SIG-M5 (cell line): ENCODE data around the gene SLC5A12.

Source experiments
- DNase-seq: peaks from one replicate; lab custom pipeline; 2025; lab: John Stamatoyannopoulos, UW

SLC5A12 gene

GRCh38 chr11:26719998-26720397 is 1.9 kb downstream of the SLC5A12 start:
- no peak for DNase-seq

DNA sequence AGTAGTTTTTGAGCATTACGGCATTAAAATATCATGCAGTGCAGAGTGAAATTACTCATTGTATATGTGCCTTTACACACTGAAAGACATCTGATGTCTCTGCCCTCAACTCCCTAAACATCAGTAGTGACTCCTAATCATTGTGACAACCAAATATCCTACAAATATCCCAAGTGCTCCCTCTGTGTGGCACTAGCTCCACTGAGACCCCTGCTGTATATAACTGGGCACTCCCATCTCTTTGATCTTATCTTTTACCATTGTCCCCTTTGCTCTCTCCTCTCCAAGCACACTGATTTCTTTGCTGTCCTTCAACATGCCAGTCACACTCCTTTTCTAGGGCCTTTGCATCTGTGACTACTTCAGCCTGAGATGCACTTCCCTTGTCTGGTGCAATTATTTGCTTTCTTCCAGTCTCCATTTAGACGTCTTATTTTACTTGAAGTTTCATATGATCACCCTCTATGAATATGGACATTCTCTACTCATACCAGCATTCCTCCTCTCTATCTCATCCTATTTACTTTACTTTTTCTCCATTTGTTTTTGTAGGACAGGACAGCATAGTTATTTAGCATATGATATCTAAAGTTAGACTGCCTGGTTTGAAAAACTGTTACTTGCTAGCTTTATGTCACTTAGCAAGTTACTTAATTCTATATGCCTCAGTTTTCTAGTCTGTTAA is 2.4 kb downstream of the SLC5A12 start:
- DNase-seq = no peak

DNA sequence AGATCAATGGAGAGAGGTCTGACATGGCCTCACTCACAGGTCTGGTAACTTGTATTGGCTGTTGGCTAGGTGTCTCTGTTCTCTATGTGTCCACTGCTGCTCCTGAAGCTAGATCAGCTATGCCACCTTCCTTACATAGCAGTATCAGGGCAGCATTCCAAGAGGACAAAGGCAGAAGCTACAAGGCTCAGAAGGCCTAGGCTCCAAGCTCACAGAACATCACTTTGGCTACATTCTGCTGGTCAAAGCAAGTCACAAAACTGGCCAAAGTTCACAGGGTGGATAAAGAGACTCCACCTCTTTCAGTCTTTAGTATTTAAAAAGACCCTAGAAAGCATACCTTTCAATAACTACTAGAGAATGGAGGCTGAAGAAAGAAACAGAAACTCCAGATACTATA is 4.1 kb downstream of the SLC5A12 start:
- DNase-seq = no peak

- no peak for DNase-seq
These were observed 6.7 kb downstream of the SLC5A12 start for GRCh38 chr11:26715133-26715532.

DNA sequence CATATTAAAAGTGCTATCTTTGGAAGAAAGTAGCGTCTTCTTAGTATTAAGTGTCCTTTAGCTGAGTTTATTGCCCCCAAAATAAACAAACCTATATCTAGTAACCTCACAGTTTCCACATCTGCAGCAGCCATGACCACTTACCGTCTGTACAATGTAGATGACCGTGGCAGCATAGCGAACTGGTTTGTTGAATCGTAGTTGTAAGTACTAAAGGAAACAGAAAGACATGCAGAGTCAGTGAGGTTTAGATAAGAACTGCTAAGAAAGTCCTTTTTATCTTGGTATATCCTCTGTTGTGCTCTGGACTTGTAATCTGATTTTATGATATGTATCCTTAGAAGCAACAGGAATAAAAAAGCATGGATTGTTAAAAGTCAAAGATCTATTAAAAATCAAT is 9.4 kb downstream of the SLC5A12 start:
- DNase-seq = no peak

DNA sequence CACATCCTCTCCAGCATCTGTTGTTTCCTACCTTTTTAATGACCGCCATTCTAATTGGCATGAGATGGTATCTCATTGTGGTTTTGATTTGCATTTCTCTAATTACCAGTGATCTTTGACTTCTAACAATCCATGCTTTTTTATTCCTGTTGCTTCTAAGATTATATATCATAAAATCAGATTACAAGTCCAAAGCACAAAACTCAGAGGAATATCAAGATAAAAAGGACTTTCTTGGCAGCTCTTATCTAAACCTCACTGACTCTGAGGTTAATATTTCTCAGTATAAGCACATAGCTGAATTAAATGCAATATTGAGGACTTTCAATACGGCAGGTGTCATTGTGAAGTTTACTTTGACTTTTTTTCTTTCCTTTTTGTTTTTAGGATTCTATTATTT is 11.4 kb downstream of the SLC5A12 start:
- DNase-seq = no peak

GRCh38 chr11:26708736-26709456 is 13.0 kb downstream of the SLC5A12 start:
- no peak for DNase-seq

DNA sequence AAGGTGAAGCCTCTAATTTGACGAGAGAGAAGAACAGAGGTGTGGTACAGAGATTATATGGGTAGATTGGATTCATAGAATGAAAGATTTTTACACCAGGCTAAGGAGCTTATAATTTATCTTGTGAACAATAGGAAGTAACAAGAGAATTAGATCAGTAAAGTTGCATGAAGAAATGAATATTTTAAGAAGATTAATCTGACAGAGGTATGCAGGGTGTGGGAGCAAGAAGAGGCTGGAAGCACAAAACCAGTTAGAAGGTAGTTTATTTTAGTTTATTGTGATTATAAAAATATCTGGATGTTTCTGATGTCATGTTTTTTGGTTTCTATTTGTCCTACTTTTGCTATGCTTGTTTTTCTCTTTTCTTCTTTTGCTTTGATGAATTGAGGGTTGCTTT is 15.7 kb downstream of the SLC5A12 start:
- DNase-seq = no peak

DNA sequence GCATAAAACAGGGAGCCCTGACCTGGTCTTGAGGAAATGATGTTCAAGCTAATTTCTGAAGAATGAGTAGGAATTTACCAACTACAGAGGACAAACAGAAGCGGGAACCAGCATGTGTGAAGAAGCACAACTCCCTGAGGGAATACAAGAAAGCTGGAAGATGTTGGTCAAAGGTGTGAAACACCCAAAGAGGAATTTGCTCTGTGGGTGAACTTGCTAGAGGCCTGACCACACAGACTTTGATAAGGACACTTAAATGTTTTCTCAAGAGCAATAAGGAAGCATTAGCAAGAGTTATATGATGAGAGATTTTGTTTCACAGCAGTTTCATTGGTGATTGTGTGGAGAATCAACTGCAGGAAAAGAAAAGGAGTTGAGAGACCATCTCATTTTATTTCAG is 17.6 kb downstream of the SLC5A12 start:
- DNase-seq = no peak

DNA sequence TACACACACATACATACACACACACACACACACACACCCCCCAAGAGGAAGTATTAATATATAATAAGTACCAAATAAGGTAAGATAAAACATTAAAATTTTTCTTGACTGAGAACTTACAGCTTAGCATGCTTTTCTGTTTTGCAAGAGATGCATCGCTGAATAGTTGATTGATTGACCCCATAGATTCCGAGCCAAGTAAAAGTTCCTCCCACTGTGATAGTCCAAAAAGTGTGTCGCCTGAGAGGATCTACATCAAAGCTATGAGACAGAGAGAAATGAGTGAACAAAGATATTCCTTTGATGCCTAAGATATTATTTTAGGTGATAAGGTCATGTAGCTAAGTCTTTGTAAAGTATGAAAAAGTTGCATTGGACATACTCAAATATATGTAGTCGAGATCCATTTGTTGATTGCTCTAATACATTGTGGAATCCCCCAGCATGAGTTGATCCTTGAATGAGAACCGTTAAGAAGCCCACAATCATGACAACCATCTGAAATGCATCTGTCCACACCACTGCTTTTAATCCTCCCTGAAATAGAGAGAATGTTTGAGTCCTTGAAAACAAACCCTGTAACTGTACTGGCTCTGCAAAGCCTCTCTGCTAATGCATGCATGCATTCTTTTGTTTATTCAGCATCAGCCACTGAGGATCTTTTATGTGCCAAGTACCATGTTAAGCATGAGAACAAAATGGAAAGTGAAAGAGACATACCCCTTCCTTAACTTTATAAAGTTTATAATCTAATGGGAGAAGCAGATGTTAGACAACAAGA is 18.3 kb downstream of the SLC5A12 start:
- DNase-seq = no peak

- DNase-seq = no peak
These were observed 19.5 kb downstream of the SLC5A12 start for GRCh38 chr11:26702406-26702805.

- DNase-seq = no peak
These were observed 21.2 kb downstream of the SLC5A12 start for GRCh38 chr11:26700574-26701235.

GRCh38 chr11:26698224-26698623 is 23.6 kb downstream of the SLC5A12 start:
- no peak for DNase-seq

- DNase-seq = no peak
These were observed 25.5 kb downstream of the SLC5A12 start for GRCh38 chr11:26696330-26696729.

DNA sequence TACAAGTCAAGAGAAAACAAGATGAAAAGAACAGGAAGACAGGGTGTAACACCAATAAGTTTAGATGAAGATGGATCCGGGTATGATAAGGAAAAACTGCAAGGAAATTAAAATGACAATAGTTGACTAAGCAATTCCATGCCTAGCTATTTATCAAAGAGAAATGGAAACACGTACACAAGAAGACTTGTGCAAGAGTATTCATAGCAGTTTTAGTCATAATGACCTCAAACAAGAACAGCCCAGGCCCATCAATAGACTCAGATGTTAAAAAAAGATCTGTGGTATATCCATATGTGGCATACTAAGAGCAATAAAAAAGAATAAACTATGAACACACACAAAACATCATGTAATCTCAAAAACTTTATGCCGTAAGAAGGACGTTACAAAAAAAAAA is 33.2 kb downstream of the SLC5A12 start:
- no peak for DNase-seq

GRCh38 chr11:26687351-26687750 is 34.5 kb downstream of the SLC5A12 start:
- no peak for DNase-seq

DNA sequence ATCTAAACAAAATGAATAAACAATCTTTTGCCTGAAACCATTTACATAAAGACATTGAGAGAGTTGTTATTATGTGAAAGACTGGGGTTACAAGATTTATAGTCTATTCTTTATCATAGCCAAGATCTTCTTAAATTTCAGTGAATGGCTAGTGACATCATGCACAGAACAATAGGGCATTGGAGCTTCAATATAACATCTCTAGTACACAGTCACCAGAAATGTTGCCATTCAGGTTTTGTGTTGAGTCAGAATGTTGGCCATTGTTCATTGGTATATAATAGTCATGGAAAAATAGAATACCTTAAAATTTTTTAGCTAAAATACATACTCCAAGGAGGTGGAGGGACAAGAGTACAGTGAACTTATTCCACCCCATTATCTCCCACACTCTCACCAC is 44.3 kb downstream of the SLC5A12 start:
- DNase-seq = no peak

DNA sequence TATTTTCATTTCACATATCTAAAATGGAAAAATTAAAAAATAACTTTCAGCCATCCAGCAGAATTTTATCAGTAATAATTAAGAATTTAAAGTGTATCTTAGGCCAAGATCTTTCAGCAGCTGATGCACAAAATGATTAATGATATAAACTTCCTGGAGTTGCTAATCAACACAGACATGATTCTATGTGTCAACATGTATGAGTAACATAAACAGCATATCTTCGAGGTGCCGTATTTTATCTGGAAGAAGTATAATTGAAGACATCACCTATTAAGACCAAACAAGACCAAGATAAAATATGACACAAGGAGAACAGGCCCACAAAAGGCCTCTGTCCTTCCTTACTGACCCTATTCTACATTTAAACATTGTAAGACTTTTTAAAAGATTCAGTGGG is 45.2 kb downstream of the SLC5A12 start:
- DNase-seq = no peak

DNA sequence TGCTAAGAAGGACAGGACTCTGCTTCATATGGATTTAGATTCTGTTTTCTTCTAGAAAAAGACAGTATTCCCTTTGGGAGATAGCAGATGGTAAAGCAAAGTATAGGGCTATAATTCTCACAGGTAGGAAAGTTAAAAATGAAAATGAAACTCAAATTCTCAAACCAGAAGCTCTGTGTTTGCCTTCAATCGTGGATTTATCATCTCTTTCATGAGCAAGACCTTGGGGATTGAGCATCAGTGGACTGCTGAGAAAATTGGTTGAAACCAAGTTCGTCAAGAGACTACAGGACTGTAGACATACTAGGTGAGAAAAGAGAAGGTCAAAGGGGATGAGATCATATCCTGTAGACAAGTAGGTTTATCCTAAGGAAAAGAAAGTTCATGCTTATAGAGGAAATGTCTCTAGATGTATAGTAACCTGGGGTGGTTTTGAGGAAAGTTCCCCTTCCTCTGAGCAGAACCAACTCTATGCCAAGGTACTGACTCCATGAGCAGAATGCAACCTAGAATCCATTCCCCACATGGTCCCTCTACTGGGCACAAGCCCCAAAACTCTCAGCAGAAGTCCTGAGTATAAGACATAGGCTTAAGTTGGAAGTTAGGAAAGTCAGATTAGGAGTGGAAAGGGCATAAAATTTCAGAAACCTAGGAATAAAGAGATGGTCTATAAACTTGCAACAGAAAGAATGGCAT is 46.5 kb downstream of the SLC5A12 start:
- no peak for DNase-seq

GRCh38 chr11:26665946-26666345 is 55.9 kb downstream of the SLC5A12 start:
- DNase-seq = no peak

DNA sequence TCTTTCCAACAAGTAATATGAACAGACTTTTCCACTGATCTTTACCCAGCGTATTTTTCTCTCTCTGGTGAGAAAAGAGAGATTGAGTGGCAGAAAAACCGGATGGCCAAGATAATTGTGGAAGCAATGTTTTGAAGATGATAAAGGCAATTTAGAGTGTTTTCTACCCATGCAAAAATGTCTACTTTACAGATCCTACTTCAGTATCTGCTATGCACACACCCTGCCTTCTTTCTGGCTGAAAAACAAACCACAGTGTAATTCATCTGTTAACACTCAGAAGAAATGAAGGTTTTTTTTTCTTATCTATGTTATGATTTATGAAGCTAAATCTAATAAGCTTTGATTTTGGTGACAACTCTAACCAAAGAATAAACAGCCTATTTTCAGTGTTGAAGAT is 56.8 kb downstream of the SLC5A12 start:
- no peak for DNase-seq

GRCh38 chr11:26662916-26663315 is 58.9 kb downstream of the SLC5A12 start:
- no peak for DNase-seq
